ENCODE measurements around the gene FOXO3B.
"Not testable (repeated sequence)": the region's sequence is repeated elsewhere in the genome, so short reads cannot be mapped to it uniquely, and the experiment has no call there.

FOXO3B gene

GRCh38 chr17:18681767-18682571 is at the start of gene FOXO3B:
Gene FOXO3B, minus strand, starts transcription at chr17:18682314. Its CDS starts 663 bp downstream, at chr17:18681651.
- peak; percentile 90 for DNase-seq (ENCODE audit: low read depth)

GRCh38 chr17:18723509-18723908 is 41.4 kb upstream of the FOXO3B start:
- not testable (repeated sequence) for DNase-seq (ENCODE audit: low read depth)

GRCh38 chr17:18722612-18723011 is 40.5 kb upstream of the FOXO3B start:
- not testable (repeated sequence) for DNase-seq (ENCODE audit: low read depth)

GRCh38 chr17:18721775-18722547 is 39.8 kb upstream of the FOXO3B start:
- DNase-seq (ENCODE audit: low read depth), result not testable (repeated sequence)

GRCh38 chr17:18719428-18720110 is 37.5 kb upstream of the FOXO3B start:
- not testable (repeated sequence) for DNase-seq (ENCODE audit: low read depth)

GRCh38 chr17:18718643-18719427 is 36.7 kb upstream of the FOXO3B start:
- DNase-seq (ENCODE audit: low read depth), result not testable (repeated sequence)

GRCh38 chr17:18712354-18712999 is 30.4 kb upstream of the FOXO3B start:
- DNase-seq (ENCODE audit: low read depth), result peak; percentile 32

- not testable (repeated sequence) for DNase-seq (ENCODE audit: low read depth)
Measured at GRCh38 chr17:18708215-18708614, 26.1 kb upstream of the FOXO3B start.

GRCh38 chr17:18705955-18706354 is 23.8 kb upstream of the FOXO3B start:
- not testable (repeated sequence) for DNase-seq (ENCODE audit: low read depth)

- DNase-seq (ENCODE audit: low read depth), result not testable (repeated sequence)
Measured at GRCh38 chr17:18698473-18699103, 16.5 kb upstream of the FOXO3B start.

GRCh38 chr17:18695143-18695542 is 13.0 kb upstream of the FOXO3B start:
- not testable (repeated sequence) for DNase-seq (ENCODE audit: low read depth)

- not testable (repeated sequence) for DNase-seq (ENCODE audit: low read depth)
Measured at GRCh38 chr17:18682668-18683067, 554 bp upstream of the FOXO3B start.

GRCh38 chr17:18677381-18677780 is 4.7 kb downstream of the FOXO3B start:
- DNase-seq (ENCODE audit: low read depth), result not testable (repeated sequence)

- not testable (repeated sequence) for DNase-seq (ENCODE audit: low read depth)
Measured at GRCh38 chr17:18676928-18677327, 5.2 kb downstream of the FOXO3B start.

GRCh38 chr17:18672395-18673227 is 9.5 kb downstream of the FOXO3B start:
- DNase-seq (ENCODE audit: low read depth), result not testable (repeated sequence)

- not testable (repeated sequence) for DNase-seq (ENCODE audit: low read depth)
Measured at GRCh38 chr17:18668625-18669024, 13.5 kb downstream of the FOXO3B start.

GRCh38 chr17:18667535-18667934 is 14.6 kb downstream of the FOXO3B start:
- not testable (repeated sequence) for DNase-seq (ENCODE audit: low read depth)

GRCh38 chr17:18666326-18666725 is 15.8 kb downstream of the FOXO3B start:
- DNase-seq (ENCODE audit: low read depth), result not testable (repeated sequence)

- not testable (repeated sequence) for DNase-seq (ENCODE audit: low read depth)
Measured at GRCh38 chr17:18661924-18662624, 20.0 kb downstream of the FOXO3B start.

Data from stromal cell of bone marrow (primary cell).